MV-4-11 (cell line): ENCODE measurements around the gene IGSF22.
"Not testable (repeated sequence)": the region's sequence is repeated elsewhere in the genome, so short reads cannot be mapped to it uniquely, and the experiment has no call there.

Experiments used
- DNase-seq: peaks from one replicate; lab custom pipeline; 2025; lab: John Stamatoyannopoulos, UW

IGSF22 gene

GRCh38 chr11:18691467-18692140 is 34.4 kb downstream of the IGSF22 start:
- peak; percentile 4 for DNase-seq

GRCh38 chr11:18684267-18684666 is 41.7 kb downstream of the IGSF22 start:
- no peak for DNase-seq

GRCh38 chr11:18682466-18682865 is 43.5 kb downstream of the IGSF22 start:
- no peak for DNase-seq

GRCh38 chr11:18681949-18682348 is 44.0 kb downstream of the IGSF22 start:
- not testable (repeated sequence) for DNase-seq

- DNase-seq, result no peak
Observed at GRCh38 chr11:18677560-18677959, 48.4 kb downstream of the IGSF22 start.

GRCh38 chr11:18676803-18677202 is 49.2 kb downstream of the IGSF22 start:
- DNase-seq, result no peak

GRCh38 chr11:18672209-18672608 is 53.8 kb downstream of the IGSF22 start:
- peak; percentile 56 for DNase-seq

- no peak for DNase-seq
Observed at GRCh38 chr11:18671246-18671645, 54.7 kb downstream of the IGSF22 start.

GRCh38 chr11:18669711-18670110 is 56.3 kb downstream of the IGSF22 start:
- no peak for DNase-seq

- peak; percentile 37 for DNase-seq
Observed at GRCh38 chr11:18669219-18669596, 56.8 kb downstream of the IGSF22 start.

GRCh38 chr11:18668131-18668530 is 57.9 kb downstream of the IGSF22 start:
- no peak for DNase-seq

GRCh38 chr11:18665353-18665872 is 60.6 kb downstream of the IGSF22 start:
- not testable (repeated sequence) for DNase-seq

GRCh38 chr11:18657673-18658072 is 68.3 kb downstream of the IGSF22 start:
- DNase-seq, result peak; percentile 65
